ENCODE measurements around the gene TTLL7.

Gene TTLL7

GRCh38 chr1:83912876-83913275, 86.1 kb downstream of the TTLL7 start:
- Histone ChIP-seq H2BK15ac (ENCODE audit: low read depth, poor library complexity, severe bottlenecking) (no peak overlapping the region), H3K18ac (ENCODE audit: low read depth in 1 of 2, low read length in 2 of 2) (no peak overlapping the region), H3K14ac (ENCODE audit: low read length in 2 of 2) (no peak overlapping the region), H2AFZ (ENCODE audit: low read depth, low read length) (no peak overlapping the region), H3K4me2 (ENCODE audit: low read length, poor library complexity, severe bottlenecking) (no peak overlapping the region), H3K23ac (ENCODE audit: low read length in 2 of 2) (no peak overlapping the region), H3K27me3 (ENCODE audit: control insufficient read depth in 1 of 2, insufficient read depth in 1 of 2, low read length in 2 of 2) (no peaks in the 10 kb centered on the region), H3K36me3 (ENCODE audit: control insufficient read depth in 1 of 2, insufficient read depth in 2 of 2, low read depth in 1 of 2, low read length in 2 of 2) (no peaks in the 10 kb centered on the region), H3K9me3 (ENCODE audit: control insufficient read depth, low read length) (no peaks in the 10 kb centered on the region), H2BK5ac (ENCODE audit: low read depth, low read length, poor library complexity, severe bottlenecking) (no peak overlapping the region), H2BK120ac (ENCODE audit: low read depth, low read length) (no peak overlapping the region), H3K4me1 (ENCODE audit: control insufficient read depth, insufficient read depth, low read depth, low read length) (no peaks in the 10 kb centered on the region), H2BK12ac (ENCODE audit: low read length in 2 of 2) (no peak overlapping the region), H3K9ac (ENCODE audit: low read length) (no peak overlapping the region), H3K79me1 (replicated peaks; ENCODE audit: low read length, poor library complexity, severe bottlenecking) (no peaks in the 10 kb centered on the region), H3K4ac (ENCODE audit: low read depth in 1 of 2, low read length in 2 of 2) (no peak overlapping the region), H4K8ac (ENCODE audit: low read length) (no peak overlapping the region), H3K4me3 (ENCODE audit: insufficient read depth in 1 of 2, low read depth in 1 of 2, low read length in 2 of 2) (no peak overlapping the region), H4K91ac (ENCODE audit: low read length) (no peak overlapping the region), H3K27ac (ENCODE audit: low read length, poor library complexity, severe bottlenecking) (no peak overlapping the region), H2AK5ac (ENCODE audit: low read length, severe bottlenecking) (no peak overlapping the region)
- DNase-seq: no peak
- 77% methylated on average over 2 of the region's 2 CpGs for WGBS

GRCh38 chr1:83910461-83910860, 88.5 kb downstream of the TTLL7 start:
- no peak for DNase-seq
- Histone ChIP-seq H2BK120ac (ENCODE audit: low read depth, low read length) (no peak overlapping the region), H4K8ac (ENCODE audit: low read length) (no peak overlapping the region), H3K14ac (ENCODE audit: low read length in 2 of 2) (no peak overlapping the region), H3K23ac (ENCODE audit: low read length in 2 of 2) (no peak overlapping the region), H3K18ac (ENCODE audit: low read depth in 1 of 2, low read length in 2 of 2) (no peak overlapping the region), H3K4ac (ENCODE audit: low read depth in 1 of 2, low read length in 2 of 2) (no peak overlapping the region), H3K4me3 (ENCODE audit: insufficient read depth in 1 of 2, low read depth in 1 of 2, low read length in 2 of 2) (no peak overlapping the region), H2AK5ac (ENCODE audit: low read length, severe bottlenecking) (no peak overlapping the region), H2BK5ac (ENCODE audit: low read depth, low read length, poor library complexity, severe bottlenecking) (no peak overlapping the region), H2BK12ac (ENCODE audit: low read length in 2 of 2) (no peak overlapping the region), H3K27ac (ENCODE audit: low read length, poor library complexity, severe bottlenecking) (no peak overlapping the region), H3K4me1 (ENCODE audit: control insufficient read depth, insufficient read depth, low read depth, low read length) (no peaks in the 10 kb centered on the region), H3K79me1 (replicated peaks; ENCODE audit: low read length, poor library complexity, severe bottlenecking) (no peaks in the 10 kb centered on the region), H2AFZ (ENCODE audit: low read depth, low read length) (no peak overlapping the region), H3K27me3 (ENCODE audit: control insufficient read depth in 1 of 2, insufficient read depth in 1 of 2, low read length in 2 of 2) (no peaks in the 10 kb centered on the region), H3K9ac (ENCODE audit: low read length) (no peak overlapping the region), H4K91ac (ENCODE audit: low read length) (no peak overlapping the region), H3K36me3 (ENCODE audit: control insufficient read depth in 1 of 2, insufficient read depth in 2 of 2, low read depth in 1 of 2, low read length in 2 of 2) (no peaks in the 10 kb centered on the region), H3K9me3 (ENCODE audit: control insufficient read depth, low read length) (no peaks in the 10 kb centered on the region), H3K4me2 (ENCODE audit: low read length, poor library complexity, severe bottlenecking) (no peak overlapping the region), H2BK15ac (ENCODE audit: low read depth, poor library complexity, severe bottlenecking) (no peak overlapping the region)
- WGBS: 86% methylated on average over 1 of the region's 3 CpGs

GRCh38 chr1:83909687-83910086, 89.2 kb downstream of the TTLL7 start:
- H2BK12ac ChIP-seq (ENCODE audit: low read length in 2 of 2): no peak overlapping the region
- H3K4me1 ChIP-seq (ENCODE audit: control insufficient read depth, insufficient read depth, low read depth, low read length): no peaks in the 10 kb centered on the region
- H3K9me3 ChIP-seq (ENCODE audit: control insufficient read depth, low read length): no peaks in the 10 kb centered on the region
- no peak overlapping the region for H3K14ac ChIP-seq (ENCODE audit: low read length in 2 of 2)
- H3K9ac ChIP-seq (ENCODE audit: low read length): no peak overlapping the region
- no peaks in the 10 kb centered on the region for H3K27me3 ChIP-seq (ENCODE audit: control insufficient read depth in 1 of 2, insufficient read depth in 1 of 2, low read length in 2 of 2)
- no peak overlapping the region for H3K18ac ChIP-seq (ENCODE audit: low read depth in 1 of 2, low read length in 2 of 2)
- H2BK5ac ChIP-seq (ENCODE audit: low read depth, low read length, poor library complexity, severe bottlenecking): no peak overlapping the region
- no peak overlapping the region for H3K4me2 ChIP-seq (ENCODE audit: low read length, poor library complexity, severe bottlenecking)
- H2AK5ac ChIP-seq (ENCODE audit: low read length, severe bottlenecking): no peak overlapping the region
- H4K91ac ChIP-seq (ENCODE audit: low read length): no peak overlapping the region
- no peak overlapping the region for H2BK15ac ChIP-seq (ENCODE audit: low read depth, poor library complexity, severe bottlenecking)
- no peak overlapping the region for H3K4me3 ChIP-seq (ENCODE audit: insufficient read depth in 1 of 2, low read depth in 1 of 2, low read length in 2 of 2)
- H4K8ac ChIP-seq (ENCODE audit: low read length): no peak overlapping the region
- DNase-seq: no peak
- no peak overlapping the region for H3K27ac ChIP-seq (ENCODE audit: low read length, poor library complexity, severe bottlenecking)
- no peak overlapping the region for H2BK120ac ChIP-seq (ENCODE audit: low read depth, low read length)
- no peak overlapping the region for H2AFZ ChIP-seq (ENCODE audit: low read depth, low read length)
- H3K4ac ChIP-seq (ENCODE audit: low read depth in 1 of 2, low read length in 2 of 2): no peak overlapping the region
- no peaks in the 10 kb centered on the region for H3K79me1 ChIP-seq (replicated peaks; ENCODE audit: low read length, poor library complexity, severe bottlenecking)
- no peak overlapping the region for H3K23ac ChIP-seq (ENCODE audit: low read length in 2 of 2)
- no peaks in the 10 kb centered on the region for H3K36me3 ChIP-seq (ENCODE audit: control insufficient read depth in 1 of 2, insufficient read depth in 2 of 2, low read depth in 1 of 2, low read length in 2 of 2)

GRCh38 chr1:83905315-83905907, 93.5 kb downstream of the TTLL7 start:
- no peak for DNase-seq
- Histone ChIP-seq H3K23ac (ENCODE audit: low read length in 2 of 2) (no peak overlapping the region), H3K9me3 (ENCODE audit: control insufficient read depth, low read length) (no peaks in the 10 kb centered on the region), H3K4me2 (ENCODE audit: low read length, poor library complexity, severe bottlenecking) (no peak overlapping the region), H4K8ac (ENCODE audit: low read length) (no peak overlapping the region), H3K27me3 (ENCODE audit: control insufficient read depth in 1 of 2, insufficient read depth in 1 of 2, low read length in 2 of 2) (no peaks in the 10 kb centered on the region), H2AFZ (ENCODE audit: low read depth, low read length) (no peak overlapping the region), H2BK15ac (ENCODE audit: low read depth, poor library complexity, severe bottlenecking) (no peak overlapping the region), H2BK12ac (ENCODE audit: low read length in 2 of 2) (no peak overlapping the region), H2AK5ac (ENCODE audit: low read length, severe bottlenecking) (no peak overlapping the region), H3K4me1 (ENCODE audit: control insufficient read depth, insufficient read depth, low read depth, low read length) (peaks cover under 1% of the 10 kb centered on the region), H2BK5ac (ENCODE audit: low read depth, low read length, poor library complexity, severe bottlenecking) (no peak overlapping the region), H3K14ac (ENCODE audit: low read length in 2 of 2) (no peak overlapping the region), H3K18ac (ENCODE audit: low read depth in 1 of 2, low read length in 2 of 2) (no peak overlapping the region), H3K9ac (ENCODE audit: low read length) (no peak overlapping the region), H4K91ac (ENCODE audit: low read length) (no peak overlapping the region), H3K27ac (ENCODE audit: low read length, poor library complexity, severe bottlenecking) (no peak overlapping the region), H3K4ac (ENCODE audit: low read depth in 1 of 2, low read length in 2 of 2) (no peak overlapping the region), H3K4me3 (ENCODE audit: insufficient read depth in 1 of 2, low read depth in 1 of 2, low read length in 2 of 2) (no peak overlapping the region), H3K36me3 (ENCODE audit: control insufficient read depth in 1 of 2, insufficient read depth in 2 of 2, low read depth in 1 of 2, low read length in 2 of 2) (no peaks in the 10 kb centered on the region), H2BK120ac (ENCODE audit: low read depth, low read length) (no peak overlapping the region), H3K79me1 (replicated peaks; ENCODE audit: low read length, poor library complexity, severe bottlenecking) (no peaks in the 10 kb centered on the region)
- no CpG with 5 or more reads among the region's 3 CpGs for WGBS

All from mesenchymal stem cell (in vitro differentiated cells and primary cell).